Measurements from ENCODE around the gene ZDHHC11B.

GRCh38 chr5:676699-677076 is 107.8 kb downstream of the ZDHHC11B start:
- TF ChIP-seq, protein P1, sequence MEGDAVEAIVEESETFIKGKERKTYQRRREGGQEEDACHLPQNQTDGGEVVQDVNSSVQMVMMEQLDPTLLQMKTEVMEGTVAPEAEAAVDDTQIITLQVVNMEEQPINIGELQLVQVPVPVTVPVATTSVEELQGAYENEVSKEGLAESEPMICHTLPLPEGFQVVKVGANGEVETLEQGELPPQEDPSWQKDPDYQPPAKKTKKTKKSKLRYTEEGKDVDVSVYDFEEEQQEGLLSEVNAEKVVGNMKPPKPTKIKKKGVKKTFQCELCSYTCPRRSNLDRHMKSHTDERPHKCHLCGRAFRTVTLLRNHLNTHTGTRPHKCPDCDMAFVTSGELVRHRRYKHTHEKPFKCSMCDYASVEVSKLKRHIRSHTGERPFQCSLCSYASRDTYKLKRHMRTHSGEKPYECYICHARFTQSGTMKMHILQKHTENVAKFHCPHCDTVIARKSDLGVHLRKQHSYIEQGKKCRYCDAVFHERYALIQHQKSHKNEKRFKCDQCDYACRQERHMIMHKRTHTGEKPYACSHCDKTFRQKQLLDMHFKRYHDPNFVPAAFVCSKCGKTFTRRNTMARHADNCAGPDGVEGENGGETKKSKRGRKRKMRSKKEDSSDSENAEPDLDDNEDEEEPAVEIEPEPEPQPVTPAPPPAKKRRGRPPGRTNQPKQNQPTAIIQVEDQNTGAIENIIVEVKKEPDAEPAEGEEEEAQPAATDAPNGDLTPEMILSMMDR (IDR thresholded peaks at IDR 0.05) = no peak
- TF ChIP-seq EZH2 (IDR thresholded peaks at IDR 0.05) (no peak), EZH2phosphoT487 (IDR thresholded peaks at IDR 0.05) (no peak)

Data from neural progenitor cell (in vitro differentiated cells).